OCI-LY7 (cell line): ENCODE measurements around the gene MAGEA8. TPM values are rescaled to one million over a fixed set of nuclear protein-coding genes. Genes with fewer than 3 reads are reported as not detected.

Source experiments
- total RNA-seq, 2 experiments: library from RNA; depleted of rRNA in 1 of 2; stranded (reverse); fragments of >200 nt in 1 of 2; shearing (Covaris generic) in 1 of 2; gene quantifications; 2 replicates each; pipeline ENCODE4 v1.2.3, GENCODE V29; 2014 to 2022

MAGEA8 gene
- total RNA-seq, 2 experiments from 2014 or later, result not detected

Other genes with a start within 250 kb of the MAGEA8 start
- 5.8 and 6.2 TPM in 2 replicates for gene TMEM185A, start 249.4 kb upstream of the MAGEA8 start, total RNA-seq (2014; rRNA removed; shearing (Covaris generic))
- gene TMEM185A, start 249.4 kb upstream of the MAGEA8 start, total RNA-seq (2022), result 14.5 and 19.3 TPM in 2 replicates
- gene MAGEA11, start 169.1 kb upstream of the MAGEA8 start, total RNA-seq (2014; rRNA removed; shearing (Covaris generic)), result not detected in 2 replicates
- not detected in 2 replicates for gene MAGEA11, start 169.1 kb upstream of the MAGEA8 start, total RNA-seq (2022)
- 0.73 TPM in 1 of 2 replicates, not detected in the other for gene HSFX1, start 107.1 kb upstream of the MAGEA8 start, total RNA-seq (2014; rRNA removed; shearing (Covaris generic))
- gene HSFX1, start 107.1 kb upstream of the MAGEA8 start, total RNA-seq (2022), result 0.52 and 0.80 TPM in 2 replicates
- not detected in 2 replicates for gene MAGEA9, start 99.3 kb upstream of the MAGEA8 start, total RNA-seq (2014; rRNA removed; shearing (Covaris generic))
- gene MAGEA9, start 99.3 kb upstream of the MAGEA8 start, total RNA-seq (2022), result not detected in 2 replicates
- not detected in 2 replicates for gene HSFX4, start 48.4 kb downstream of the MAGEA8 start, total RNA-seq (2014; rRNA removed; shearing (Covaris generic))
- not detected in 2 replicates for gene HSFX4, start 48.4 kb downstream of the MAGEA8 start, total RNA-seq (2022)
- 20.0 and 21.5 TPM in 2 replicates for gene EOLA2, start 57.3 kb downstream of the MAGEA8 start, total RNA-seq (2014; rRNA removed; shearing (Covaris generic))
- 37.1 and 43.2 TPM in 2 replicates for gene EOLA2, start 57.3 kb downstream of the MAGEA8 start, total RNA-seq (2022)